CD4-positive, alpha-beta T cell (primary cell): ENCODE data around the gene ABCC4. TPM values are rescaled to one million over a fixed set of nuclear protein-coding genes. Genes with fewer than 3 reads are reported as not detected.

Experiments
- ATAC-seq: fragments of 200-7000 bp; cut with Tn5 transposase; one replicate; pipeline ENCODE4 v1.10.0; 2022; ENCODE audit warnings: mild to moderate bottlenecking; ENCODE audit not compliant: poor library complexity
- CTCF ChIA-PET: fragments of 350-600 bp; sonication (Branson Sonifier 250); formaldehyde crosslinking; loops from one replicate; lab custom pipeline; 2021; ENCODE audit warnings: antibody characterized with exemption, inconsistent platforms; lab: Charles Lee
- POLR2A ChIA-PET: fragments of 350-600 bp; sonication (Branson Sonifier 250); formaldehyde crosslinking; loops from one replicate; lab custom pipeline; 2021; ENCODE audit warnings: antibody characterized with exemption, inconsistent platforms; lab: Charles Lee
- DNase-seq, 14 experiments: peaks; one replicate each; pipeline ENCODE4 v3.0.0-alpha.2; 2013 to 2020; ENCODE audit warnings: mixed read lengths in 2 of 14
- H3K27ac ChIP-seq, 2 donors: one replicate each; pipeline versions ENCODE4 v1.5.1 to v1.7.0; 2013; ENCODE audit warnings: low read length in 2 of 2, low read depth in 1 of 2, mild to moderate bottlenecking in 1 of 2
- H3K27me3 ChIP-seq, 2 experiments: 1 replicate in 1 of 2; 2 replicates in 1 of 2; pipeline versions ENCODE4 v1.6.1 to v1.7.0; 2013; ENCODE audit warnings: low read length in 2 of 2, control low read depth in 1 of 2, mild to moderate bottlenecking in 1 of 2, moderate library complexity in 1 of 2; ENCODE audit not compliant: insufficient read depth in 2 of 2, control insufficient read depth in 1 of 2
- H3K36me3 ChIP-seq: one replicate; pipeline ENCODE4 v1.6.1; 2013; ENCODE audit warnings: low read length, control low read depth; ENCODE audit not compliant: insufficient read depth
- H3K4me1 ChIP-seq: one replicate; pipeline ENCODE4 v1.6.1; 2013; ENCODE audit warnings: low read length, control low read depth; ENCODE audit not compliant: insufficient read depth
- H3K4me3 ChIP-seq: one replicate; pipeline ENCODE4 v1.5.1; 2013; ENCODE audit warnings: mild to moderate bottlenecking, low read length, moderate library complexity
- H3K9me3 ChIP-seq, 2 experiments: 1 replicate in 1 of 2; 2 replicates in 1 of 2; pipeline versions ENCODE4 v1.6.1 to v1.7.0; 2013; ENCODE audit warnings: low read length in 2 of 2, mild to moderate bottlenecking in 2 of 2, control low read depth in 1 of 2, moderate library complexity in 1 of 2; ENCODE audit not compliant: control insufficient read depth in 1 of 2, insufficient read depth in 1 of 2
- H3K27ac Mint-ChIP-seq: one replicate; pipeline ENCODE4 v1.8.0; 2020; ENCODE audit warnings: mixed read lengths
- H3K27me3 Mint-ChIP-seq: one replicate; pipeline ENCODE4 v1.8.0; 2021; ENCODE audit warnings: mixed read lengths
- H3K36me3 Mint-ChIP-seq: one replicate; pipeline ENCODE4 v1.8.0; 2021; ENCODE audit warnings: low read depth, mixed read lengths
- H3K4me1 Mint-ChIP-seq: one replicate; pipeline ENCODE4 v1.8.0; 2021; ENCODE audit warnings: low read depth, mixed read lengths
- H3K4me3 Mint-ChIP-seq: one replicate; pipeline ENCODE4 v1.8.0; 2020; ENCODE audit warnings: mild to moderate bottlenecking, mixed read lengths
- H3K9me3 Mint-ChIP-seq: one replicate; pipeline ENCODE4 v1.8.0; 2020; ENCODE audit warnings: mixed read lengths
- CTCF ChIP-seq: fragments of 200-600 bp; IDR thresholded peaks from one replicate; pipeline ENCODE4 v1.8.0; 2022; ENCODE audit warnings: antibody characterized with exemption, mild to moderate bottlenecking
- intact Hi-C, 2 experiments: fragments of 100-400 bp; cut with DNase I in 1 of 2; cut with micrococcal nuclease in 1 of 2; formaldehyde crosslinking; loops; one replicate each; pipeline versions ENCODE4 v1.15.1 to v1.9.0; 2023 to 2025; cut with DNase I, micrococcal nuclease
- total RNA-seq, 174 experiments: library from RNA in 2 of 174; stranded (reverse) in 2 of 174; gene quantifications; one replicate each; pipeline ENCODE4 v1.2.3 and lab custom pipeline; 2021 to 2026

The ABCC4 gene
- total RNA-seq, 2 experiments from 2014 or later = 4.0 to 4.4 TPM

GRCh38 chr13:94974015-94974951 lies 327.0 kb downstream of the ABCC4 start:
- Histone ChIP-seq H3K4me1 (no peaks in the 10 kb centered on the region), H3K27me3 (peaks cover 1 to 28% of the 10 kb centered on the region in 2 experiments), H3K4me3 (no peak overlapping the region), H3K36me3 (no peaks in the 10 kb centered on the region), H3K27ac (no peak overlapping the region), H3K9me3 (no peaks in the 10 kb centered on the region)
- peaks cover 33% of the 10 kb centered on the region for H3K27me3 Mint-ChIP-seq
- H3K9me3 Mint-ChIP-seq = no peaks in the 10 kb centered on the region
- no peaks in the 10 kb centered on the region for H3K4me1 Mint-ChIP-seq
- H3K36me3 Mint-ChIP-seq = no peaks in the 10 kb centered on the region
- DNase-seq = no peak
- POLR2A ChIA-PET = no interaction called here
- H3K27ac Mint-ChIP-seq = no peak overlapping the region
- ATAC-seq = no peak
- H3K4me3 Mint-ChIP-seq = no peak overlapping the region
- intact Hi-C loops = no loop called here
- no peak for TF ChIP-seq CTCF
- CTCF ChIA-PET = no interaction called here

DNA sequence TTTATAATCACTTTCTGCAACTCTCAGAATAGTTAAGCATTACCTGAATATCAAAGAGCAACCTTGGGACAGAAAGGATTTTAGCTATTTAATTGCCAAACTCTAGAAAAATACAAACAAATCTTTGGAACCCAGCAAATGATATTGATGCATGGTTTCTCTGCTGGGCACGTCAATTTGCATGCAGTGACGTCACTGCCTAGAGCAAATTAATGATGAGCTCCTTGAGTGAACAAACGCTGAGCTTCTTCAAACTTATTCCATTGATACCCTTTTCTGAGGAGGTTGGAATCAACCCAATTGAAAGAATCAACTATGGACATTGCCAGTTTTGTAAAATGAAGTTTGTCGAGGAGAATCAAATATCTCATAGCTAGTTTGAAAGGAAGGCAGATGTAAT lies 329.0 kb downstream of the ABCC4 start:
- Histone ChIP-seq H3K36me3 (no peaks in the 10 kb centered on the region), H3K4me1 (peaks cover 6% of the 10 kb centered on the region), H3K9me3 (peaks cover 0 to 7% of the 10 kb centered on the region in 2 experiments), H3K27ac (no peak overlapping the region), H3K27me3 (peaks cover 16 to 45% of the 10 kb centered on the region in 2 experiments), H3K4me3 (no peak overlapping the region)
- CTCF ChIA-PET = no interaction called here
- Mint-ChIP-seq H3K9me3 (no peaks in the 10 kb centered on the region), H3K27me3 (peaks cover 40% of the 10 kb centered on the region), H3K36me3 (no peaks in the 10 kb centered on the region), H3K27ac (no peak overlapping the region), H3K4me1 (peaks cover 7% of the 10 kb centered on the region), H3K4me3 (no peak overlapping the region)
- TF ChIP-seq CTCF = no peak
- intact Hi-C loops = no loop called here
- POLR2A ChIA-PET = interaction anchor here (0.6 kb wide), 1 partner anchor 129 kb away, joined by 3 read pairs; no protein-coding TSS in a partner anchor
- no peak for ATAC-seq
- no peak for DNase-seq
